ENCODE results near the gene SLC13A2. TPM values are rescaled to one million over a fixed set of nuclear protein-coding genes. Genes with fewer than 3 reads are reported as not detected.

Gene SLC13A2
- total RNA-seq, 4 donors from 2014 or later = 0.34 TPM; not detected in 3

- no peak overlapping the region for H3K27ac ChIP-seq
- ATAC-seq (no peak), DNase-seq (no peak)
- peaks cover 0 to 10% of the 10 kb centered on the region in 2 donors for H3K36me3 ChIP-seq
- TF ChIP-seq, protein P1, sequence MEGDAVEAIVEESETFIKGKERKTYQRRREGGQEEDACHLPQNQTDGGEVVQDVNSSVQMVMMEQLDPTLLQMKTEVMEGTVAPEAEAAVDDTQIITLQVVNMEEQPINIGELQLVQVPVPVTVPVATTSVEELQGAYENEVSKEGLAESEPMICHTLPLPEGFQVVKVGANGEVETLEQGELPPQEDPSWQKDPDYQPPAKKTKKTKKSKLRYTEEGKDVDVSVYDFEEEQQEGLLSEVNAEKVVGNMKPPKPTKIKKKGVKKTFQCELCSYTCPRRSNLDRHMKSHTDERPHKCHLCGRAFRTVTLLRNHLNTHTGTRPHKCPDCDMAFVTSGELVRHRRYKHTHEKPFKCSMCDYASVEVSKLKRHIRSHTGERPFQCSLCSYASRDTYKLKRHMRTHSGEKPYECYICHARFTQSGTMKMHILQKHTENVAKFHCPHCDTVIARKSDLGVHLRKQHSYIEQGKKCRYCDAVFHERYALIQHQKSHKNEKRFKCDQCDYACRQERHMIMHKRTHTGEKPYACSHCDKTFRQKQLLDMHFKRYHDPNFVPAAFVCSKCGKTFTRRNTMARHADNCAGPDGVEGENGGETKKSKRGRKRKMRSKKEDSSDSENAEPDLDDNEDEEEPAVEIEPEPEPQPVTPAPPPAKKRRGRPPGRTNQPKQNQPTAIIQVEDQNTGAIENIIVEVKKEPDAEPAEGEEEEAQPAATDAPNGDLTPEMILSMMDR (IDR thresholded peaks at IDR 0.05 in 4 of 5, conservative IDR thresholded peaks at IDR 0.05 in 1 of 5) = no peak
- TF ChIP-seq POLR2A (IDR thresholded peaks at IDR 0.05) = no peak
- in situ Hi-C loops (cut with MboI; ENCODE audit: low sequenced_read_pairs in 4 of 4) = no loop called here
- H3K4me3 ChIP-seq = no peak overlapping the region
- H3K27me3 ChIP-seq = no peaks in the 10 kb centered on the region
- H3K4me1 ChIP-seq = no peaks in the 10 kb centered on the region
- H3K9me3 ChIP-seq = no peaks in the 10 kb centered on the region
- intact Hi-C loops (cut with DNase I; ENCODE audit: low total_unique reads) = no loop called here
These were observed 71.1 kb downstream of the SLC13A2 start for GRCh38 chr17:28544402-28545140.

- Histone ChIP-seq H3K27me3 (no peaks in the 10 kb centered on the region), H3K4me3 (no peak overlapping the region), H3K27ac (no peak overlapping the region), H3K36me3 (peaks cover 0 to 10% of the 10 kb centered on the region in 2 donors), H3K9me3 (no peaks in the 10 kb centered on the region), H3K4me1 (no peaks in the 10 kb centered on the region)
- no peak for ATAC-seq
- in situ Hi-C loops (cut with MboI; ENCODE audit: low sequenced_read_pairs in 4 of 4) (no loop called here), intact Hi-C loops (cut with DNase I; ENCODE audit: low total_unique reads) (no loop called here)
- TF ChIP-seq, protein P1 (IDR thresholded peaks at IDR 0.05 in 4 of 5, conservative IDR thresholded peaks at IDR 0.05 in 1 of 5) = no peak
- TF ChIP-seq POLR2A (IDR thresholded peaks at IDR 0.05) = no peak
- DNase-seq = no peak
These were observed 71.7 kb downstream of the SLC13A2 start for GRCh38 chr17:28545141-28545503.

DNA sequence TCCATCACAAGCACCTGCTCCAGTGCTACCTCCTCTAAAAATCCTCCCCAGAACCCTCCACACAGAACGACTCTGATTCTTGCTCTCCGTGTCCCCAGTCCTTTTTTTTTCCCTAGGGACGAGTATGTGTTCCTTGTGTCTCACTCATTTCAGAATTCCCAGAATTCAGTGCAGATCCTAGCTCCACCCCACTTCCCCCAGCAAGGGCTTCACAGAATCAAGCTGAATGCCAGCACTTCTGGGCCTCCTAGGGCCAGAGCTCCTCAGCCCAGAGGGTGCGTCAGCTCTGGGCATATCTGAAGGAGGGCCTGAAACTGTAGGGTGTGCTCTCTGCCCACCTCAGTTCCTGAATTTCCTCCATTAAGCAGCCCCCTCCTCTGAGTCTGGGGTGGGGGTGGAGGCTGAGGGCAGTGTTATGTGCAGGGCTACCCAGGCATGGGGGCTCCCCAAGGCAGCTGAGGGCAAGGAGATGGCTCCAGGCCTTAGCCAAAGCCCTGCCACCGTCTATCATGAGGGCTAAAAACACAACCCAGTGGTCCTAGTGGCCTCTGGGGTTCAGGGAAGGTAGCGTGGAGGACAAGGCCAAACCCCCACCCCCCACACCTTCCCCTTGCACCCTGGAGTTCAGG is 72.5 kb downstream of the SLC13A2 start:
- peaks cover 0 to 10% of the 10 kb centered on the region in 2 donors for H3K36me3 ChIP-seq
- H3K4me1 ChIP-seq = no peaks in the 10 kb centered on the region
- ATAC-seq (no peak), DNase-seq (no peak)
- intact Hi-C loops (cut with DNase I; ENCODE audit: low total_unique reads) = no loop called here
- H3K4me3 ChIP-seq = no peak overlapping the region
- in situ Hi-C loops (cut with MboI; ENCODE audit: low sequenced_read_pairs in 4 of 4) = no loop called here
- no peaks in the 10 kb centered on the region for H3K9me3 ChIP-seq
- no peak overlapping the region for H3K27ac ChIP-seq
- no peak for TF ChIP-seq POLR2A (IDR thresholded peaks at IDR 0.05)
- TF ChIP-seq, protein P1 (IDR thresholded peaks at IDR 0.05 in 4 of 5, conservative IDR thresholded peaks at IDR 0.05 in 1 of 5) = no peak
- H3K27me3 ChIP-seq = no peaks in the 10 kb centered on the region

- intact Hi-C loops (cut with DNase I; ENCODE audit: low total_unique reads) = no loop called here
These were observed 73.7 kb downstream of the SLC13A2 start for GRCh38 chr17:28547096-28547622.

More at GRCh38 chr17:28547096-28547622, 73.7 kb downstream of the SLC13A2 start:
- Histone ChIP-seq H3K27me3 (no peaks in the 10 kb centered on the region), H3K27ac (no peak overlapping the region), H3K4me3 (no peak overlapping the region), H3K4me1 (peaks cover 6 to 9% of the 10 kb centered on the region in 2 donors), H3K36me3 (peaks cover 0 to 10% of the 10 kb centered on the region in 2 donors), H3K9me3 (no peaks in the 10 kb centered on the region)
- TF ChIP-seq, protein P1 (IDR thresholded peaks at IDR 0.05 in 4 of 5, conservative IDR thresholded peaks at IDR 0.05 in 1 of 5) = no peak
- no peak for TF ChIP-seq POLR2A (IDR thresholded peaks at IDR 0.05)
- in situ Hi-C loops (cut with MboI; ENCODE audit: low sequenced_read_pairs in 4 of 4) = no loop called here
- no peak for ATAC-seq
- no peak for DNase-seq

Other genes starting within 250 kb of the SLC13A2 start
- 1 to 10 TPM; 5.1 to 7.2 (median 6.6) TPM for gene TMEM97, start 154.4 kb upstream of the SLC13A2 start, total RNA-seq
- gene IFT20, start 138.2 kb upstream of the SLC13A2 start, total RNA-seq = 10 to 100 TPM in 1 of 4 donors, 1 to 10 TPM in 3; 3.7 to 15.9 (median 4.9) TPM
- 10 to 100 TPM; 18.8 to 36.5 (median 25.5) TPM for gene TNFAIP1, start 137.9 kb upstream of the SLC13A2 start, total RNA-seq
- 100 to 1,000 TPM; 217 to 281 (median 237) TPM for gene POLDIP2, start 116.1 kb upstream of the SLC13A2 start, total RNA-seq
- gene SEBOX, start 108.4 kb upstream of the SLC13A2 start, total RNA-seq = not detected
- gene VTN, start 103.3 kb upstream of the SLC13A2 start, total RNA-seq = 10 to 100 TPM in 1 of 4 donors, 1 to 10 TPM in 1, not detected in 2; 3.8 to 11.5 TPM
- 1 to 10 TPM in 3 of 4 donors, under 1 TPM in 1; 0.78 to 1.9 (median 1.7) TPM for gene SARM1, start 102.0 kb upstream of the SLC13A2 start, total RNA-seq
- 1 to 10 TPM; 1.9 to 3.5 (median 2.4) TPM for gene SLC46A1, start 67.4 kb upstream of the SLC13A2 start, total RNA-seq
- gene FOXN1, start 32.7 kb downstream of the SLC13A2 start, total RNA-seq = not detected
- gene UNC119, start 79.0 kb downstream of the SLC13A2 start, total RNA-seq = 10 to 100 TPM in 1 of 4 donors, 1 to 10 TPM in 3; 3.1 to 10.2 (median 6.3) TPM
- gene PIGS, start 97.9 kb downstream of the SLC13A2 start, total RNA-seq = 10 to 100 TPM; 25.0 to 63.0 (median 50.0) TPM
- 1 to 10 TPM in 3 of 4 donors, under 1 TPM in 1; 0.87 to 7.0 (median 3.3) TPM for gene ALDOC, start 103.3 kb downstream of the SLC13A2 start, total RNA-seq
- gene SPAG5, start 125.4 kb downstream of the SLC13A2 start, total RNA-seq = 1 to 10 TPM in 2 of 4 donors, under 1 TPM in 2; 0.41 to 1.5 (median 0.96) TPM
- gene RSKR, start 140.5 kb downstream of the SLC13A2 start, total RNA-seq = 10 to 100 TPM in 1 of 4 donors, 1 to 10 TPM in 3; 1.8 to 10.1 (median 2.8) TPM
- 10 to 100 TPM; 71.6 to 93.4 (median 81.0) TPM for gene BLTP2, start 171.5 kb downstream of the SLC13A2 start, total RNA-seq
- 10 to 100 TPM; 23.6 to 36.4 (median 28.4) TPM for gene SDF2, start 188.3 kb downstream of the SLC13A2 start, total RNA-seq
- gene SUPT6H, start 188.6 kb downstream of the SLC13A2 start, total RNA-seq = 10 to 100 TPM; 48.3 to 81.9 (median 64.8) TPM
- 1 to 10 TPM in 1 of 4 donors, under 1 TPM in 2, not detected in 1; 0.42 to 1.6 (median 0.49) TPM for gene PROCA1, start 238.2 kb downstream of the SLC13A2 start, total RNA-seq
- 10 to 100 TPM; 14.9 to 53.3 (median 32.7) TPM for gene RAB34, start 244.2 kb downstream of the SLC13A2 start, total RNA-seq
- 100 to 1,000 TPM; 434 to 647 (median 533) TPM for gene RPL23A, start 246.3 kb downstream of the SLC13A2 start, total RNA-seq

Data from gastrocnemius medialis (tissue), 4 donors.